ENCODE measurements around the gene ZNF648. TPM values are rescaled to one million over a fixed set of nuclear protein-coding genes. Genes with fewer than 3 reads are reported as not detected.
A peak's percentile ranks its signal among the peaks of the same experiment; 100 is the strongest.
"Not testable (repeated sequence)": the region's sequence is repeated elsewhere in the genome, so short reads cannot be mapped to it uniquely, and the experiment has no call there.

ZNF648 gene
- polyA plus RNA-seq, 6 donors from 2014 or later: not detected

DNA sequence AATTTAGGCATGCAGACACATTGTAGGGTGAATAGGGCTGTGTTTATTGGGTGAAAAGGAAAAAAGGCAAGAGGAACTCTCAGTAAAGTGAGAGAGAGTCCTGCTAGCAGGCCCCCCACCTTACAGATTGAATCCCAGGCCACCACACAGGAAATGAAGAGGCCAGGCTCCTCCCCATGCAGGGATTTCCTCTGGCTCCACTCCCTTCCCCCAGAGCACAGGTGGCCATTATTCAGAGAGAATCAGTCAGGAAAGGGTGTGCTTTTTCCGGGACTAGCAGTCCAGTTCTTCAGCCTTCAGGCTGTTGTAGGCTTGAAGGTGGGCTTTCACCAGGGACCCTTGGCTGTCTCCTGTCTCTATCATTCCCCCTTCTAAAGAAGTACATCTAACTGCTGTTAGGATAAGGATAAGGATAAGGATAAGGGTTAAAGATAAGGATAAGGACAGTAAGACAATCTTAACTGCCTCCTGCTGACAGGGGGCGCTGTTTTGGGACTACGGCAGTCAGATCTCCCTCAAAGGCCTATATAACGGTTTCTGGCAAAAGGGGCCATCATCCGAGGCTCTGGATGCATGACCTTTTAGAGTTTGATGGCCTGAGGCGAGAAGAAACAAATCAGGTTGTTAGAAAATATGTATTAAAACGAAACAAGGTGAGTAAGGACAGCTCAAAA lies 26.3 kb downstream of the ZNF648 start:
- ATAC-seq (ENCODE audit: low read depth in 2 of 2): no peak
- H3K27ac Mint-ChIP-seq: peak overlapping the region in 1 of 6 donors; percentile 79

DNA sequence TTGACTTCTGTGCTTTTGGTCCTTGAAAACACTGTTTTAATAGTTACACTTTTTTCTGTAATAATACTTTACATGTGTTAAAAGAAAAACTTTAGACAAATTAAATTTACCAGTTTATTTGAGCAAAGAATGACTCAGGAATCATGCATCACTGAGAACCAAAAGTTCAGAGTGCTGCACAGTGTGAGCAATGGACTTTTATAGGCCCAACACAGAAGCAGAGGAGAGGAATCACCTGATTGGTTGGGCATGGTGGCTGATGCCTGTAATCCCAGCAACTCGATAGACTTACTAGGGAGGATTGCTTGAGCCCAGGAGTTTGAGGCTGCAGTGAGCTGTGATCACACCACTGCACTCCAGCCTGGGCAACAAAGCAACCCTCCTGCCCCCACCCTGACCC lies 29.3 kb downstream of the ZNF648 start:
- H3K4me1 Mint-ChIP-seq: peaks cover 11 to 22% (median 12%) of the 10 kb centered on the region in 3 donors
- H3K4me3 Mint-ChIP-seq: peak overlapping the region in 1 of 8 donors; percentile 61
- H3K9me3 Mint-ChIP-seq: peaks cover 0 to 12% (median 3%) of the 10 kb centered on the region in 7 donors
- peaks cover 0 to 13% of the 10 kb centered on the region in 2 donors for H3K36me3 Mint-ChIP-seq
- H3K27me3 Mint-ChIP-seq: peaks cover 0 to 17% (median 17%) of the 10 kb centered on the region in 3 donors
- H3K27ac Mint-ChIP-seq: no peak overlapping the region
- no peak for ATAC-seq (ENCODE audit: low read depth in 2 of 2)
- no peak for DNase-seq

More for the DNA sequence above, 26.3 kb downstream of the ZNF648 start:
- peaks cover 0 to 13% of the 10 kb centered on the region in 2 donors for H3K36me3 Mint-ChIP-seq
- H3K4me3 Mint-ChIP-seq: no peak overlapping the region
- H3K27me3 Mint-ChIP-seq: peaks cover 0 to 19% (median 17%) of the 10 kb centered on the region in 3 donors
- peaks cover 0 to 34% (median 15%) of the 10 kb centered on the region in 7 donors for H3K9me3 Mint-ChIP-seq
- DNase-seq: no peak
- peaks cover 0 to 9% (median 3%) of the 10 kb centered on the region in 3 donors for H3K4me1 Mint-ChIP-seq

DNA sequence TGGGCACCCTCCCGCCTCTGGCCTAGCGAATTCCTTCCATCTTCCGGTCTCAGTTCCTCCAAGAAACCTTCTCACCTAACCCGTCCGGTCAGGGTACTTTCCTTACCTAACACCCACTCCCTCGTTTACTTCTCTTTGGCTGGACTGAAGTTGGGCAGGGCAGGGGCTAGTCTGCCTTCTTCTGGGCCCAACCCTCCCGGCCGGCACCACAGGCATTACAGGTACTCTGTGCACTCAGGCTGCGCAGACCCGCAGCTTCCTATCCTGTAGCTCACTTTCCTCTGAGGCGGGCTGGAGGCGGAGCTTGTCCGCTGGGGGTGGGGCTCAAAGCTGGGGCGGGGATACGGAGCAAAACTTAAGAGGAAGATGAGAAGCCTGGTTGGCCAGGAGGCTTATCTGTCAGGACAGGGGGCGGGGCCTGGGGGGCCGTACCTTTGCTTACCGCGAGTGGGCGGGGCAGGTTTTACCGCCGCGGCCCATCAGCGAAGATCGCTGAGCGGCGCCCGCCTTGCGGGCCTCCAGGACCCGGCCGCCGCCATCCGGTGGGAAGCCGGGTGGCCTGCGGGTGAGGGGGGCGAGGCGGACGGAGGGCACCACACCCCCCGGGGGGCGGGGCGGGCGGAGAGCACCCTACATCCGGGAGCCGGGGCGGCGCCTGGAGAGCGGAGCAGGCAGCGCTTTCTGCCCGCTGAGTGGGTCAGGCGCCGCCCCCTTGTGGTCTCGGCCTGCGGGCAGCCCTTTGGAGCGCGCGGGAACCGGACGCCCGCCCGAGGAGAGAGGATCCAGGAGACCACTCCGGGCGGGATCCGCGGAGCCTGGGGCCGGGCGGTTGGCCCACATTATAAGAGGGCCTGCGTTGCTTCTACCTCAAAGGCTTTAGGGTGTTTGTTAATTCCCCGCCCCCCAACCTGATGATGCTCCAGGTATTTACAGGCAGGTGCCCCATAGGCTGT lies 31.9 kb downstream of the ZNF648 start:
- Mint-ChIP-seq H3K4me1 (peaks cover 11 to 22% (median 12%) of the 10 kb centered on the region in 3 donors), H3K27ac (peak overlapping the region; percentile 46 to 95 (median 82)), H3K4me3 (peak overlapping the region; percentile 88 to 99 (median 96)), H3K9me3 (no peaks in the 10 kb centered on the region), H3K27me3 (no peaks in the 10 kb centered on the region), H3K36me3 (no peaks in the 10 kb centered on the region)
- ATAC-seq (ENCODE audit: low read depth in 2 of 2) (peak; percentile 86 to 87), DNase-seq (peak; percentile 97)

DNA sequence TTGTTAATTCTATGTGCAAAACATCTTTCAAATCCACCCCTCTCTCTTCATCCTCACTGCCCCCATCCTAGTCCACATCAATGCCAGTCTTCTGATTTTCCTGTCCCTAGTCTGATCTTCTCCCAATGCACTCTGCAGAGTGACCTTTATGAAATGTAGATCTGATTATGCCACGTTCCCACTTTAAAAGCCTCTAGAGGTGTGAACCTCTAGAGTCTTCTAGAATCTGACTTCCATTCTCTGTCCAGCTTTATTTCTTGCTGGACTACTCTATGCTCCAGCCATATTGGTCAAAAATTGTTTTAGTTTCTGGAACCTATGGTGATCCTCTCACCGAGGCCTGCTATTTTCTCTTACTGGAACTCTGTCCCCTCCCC lies 32.5 kb downstream of the ZNF648 start:
- no peaks in the 10 kb centered on the region for H3K9me3 Mint-ChIP-seq
- peak overlapping the region in 4 of 6 donors; percentile 81 to 95 (median 88) for H3K27ac Mint-ChIP-seq
- ATAC-seq (ENCODE audit: low read depth in 2 of 2): no peak
- no peaks in the 10 kb centered on the region for H3K27me3 Mint-ChIP-seq
- H3K36me3 Mint-ChIP-seq: no peaks in the 10 kb centered on the region
- peak overlapping the region; percentile 88 to 99 (median 96) for H3K4me3 Mint-ChIP-seq
- no peak for DNase-seq
- H3K4me1 Mint-ChIP-seq: peaks cover 11 to 22% (median 12%) of the 10 kb centered on the region in 3 donors

DNA sequence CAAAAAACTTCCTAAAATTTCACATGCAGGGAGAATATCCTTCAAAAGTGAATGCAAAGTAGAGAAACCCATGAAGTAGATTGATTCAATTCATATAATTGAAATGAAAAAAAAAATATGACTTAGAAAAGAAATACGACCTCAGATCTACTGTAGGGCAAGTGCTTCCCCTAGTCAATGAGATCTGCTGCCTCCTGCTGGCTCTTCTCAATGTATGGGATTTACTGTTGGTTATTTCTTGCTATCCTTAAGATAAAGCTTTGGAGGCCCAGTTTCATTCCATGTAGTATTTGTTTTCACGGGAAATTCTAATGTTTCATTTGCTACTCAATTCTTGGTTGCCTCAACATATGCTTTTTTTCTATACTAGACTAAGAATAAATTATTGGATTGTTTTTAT lies 46.2 kb downstream of the ZNF648 start:
- Mint-ChIP-seq H3K27ac (no peak overlapping the region), H3K27me3 (peaks cover 0 to 7% (median 4%) of the 10 kb centered on the region in 3 donors), H3K4me3 (no peak overlapping the region), H3K9me3 (peaks cover 4 to 44% (median 16%) of the 10 kb centered on the region in 7 donors), H3K4me1 (no peaks in the 10 kb centered on the region), H3K36me3 (no peaks in the 10 kb centered on the region)
- no peak for ATAC-seq (ENCODE audit: low read depth in 2 of 2)
- no peak for DNase-seq

DNA sequence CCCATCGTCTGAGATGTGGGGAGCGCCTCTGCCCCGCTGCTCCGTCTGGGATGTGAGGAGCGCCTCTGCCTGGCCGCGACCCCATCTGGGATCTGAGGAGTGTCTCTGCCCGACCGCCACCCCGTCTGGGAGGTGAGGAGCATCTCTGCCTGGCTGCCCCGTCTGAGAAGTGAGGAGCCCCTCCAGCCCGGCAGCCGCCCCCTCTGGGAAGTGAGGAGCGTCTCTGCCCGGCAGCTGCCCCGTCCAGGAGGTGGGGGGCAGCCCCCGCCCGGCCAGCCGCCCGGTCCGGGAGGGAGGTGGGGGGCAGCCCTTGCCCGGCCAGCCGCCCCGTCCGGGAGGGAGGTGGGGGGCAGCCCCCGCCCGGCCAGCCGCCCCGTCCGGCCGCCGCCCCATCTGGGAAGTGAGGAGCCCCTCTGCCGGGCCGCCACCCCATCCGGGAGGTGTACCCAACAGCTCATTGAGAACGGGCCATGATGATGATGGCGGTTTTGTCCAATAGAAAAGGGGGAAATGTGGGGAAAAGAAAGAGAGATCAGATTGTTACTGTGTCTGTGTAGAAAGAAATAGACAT lies 50.6 kb downstream of the ZNF648 start:
- Mint-ChIP-seq H3K9me3 (peaks cover 17 to 72% (median 34%) of the 10 kb centered on the region in 7 donors), H3K27me3 (peaks cover 7 to 15% (median 12%) of the 10 kb centered on the region in 3 donors), H3K36me3 (peaks cover 7 to 15% of the 10 kb centered on the region in 2 donors)
- not testable (repeated sequence) for DNase-seq; H3K4me3 Mint-ChIP-seq; H3K27ac Mint-ChIP-seq; ATAC-seq (ENCODE audit: low read depth in 2 of 2); H3K4me1 Mint-ChIP-seq

DNA sequence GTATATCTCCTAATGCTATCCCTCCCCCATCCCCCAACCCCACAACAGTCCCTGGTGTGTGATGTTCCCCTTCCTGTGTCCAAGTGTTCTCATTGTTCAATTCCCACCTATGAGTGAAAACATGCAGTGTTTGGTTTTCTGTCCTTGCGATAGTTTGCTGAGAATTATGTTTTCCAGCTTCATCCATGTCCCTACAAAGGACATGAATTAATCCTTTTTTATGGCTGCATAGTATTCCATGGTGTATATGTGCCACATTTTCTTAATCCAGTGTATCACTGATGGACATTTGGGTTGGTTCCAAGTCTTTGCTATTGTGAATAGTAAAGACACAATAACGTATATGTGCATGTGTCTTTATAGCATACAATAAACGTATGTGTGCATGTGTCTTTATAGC lies 56.1 kb downstream of the ZNF648 start:
- not testable (repeated sequence) for H3K27ac Mint-ChIP-seq
- H3K9me3 Mint-ChIP-seq: peaks cover 12 to 51% (median 29%) of the 10 kb centered on the region in 7 donors

DNA sequence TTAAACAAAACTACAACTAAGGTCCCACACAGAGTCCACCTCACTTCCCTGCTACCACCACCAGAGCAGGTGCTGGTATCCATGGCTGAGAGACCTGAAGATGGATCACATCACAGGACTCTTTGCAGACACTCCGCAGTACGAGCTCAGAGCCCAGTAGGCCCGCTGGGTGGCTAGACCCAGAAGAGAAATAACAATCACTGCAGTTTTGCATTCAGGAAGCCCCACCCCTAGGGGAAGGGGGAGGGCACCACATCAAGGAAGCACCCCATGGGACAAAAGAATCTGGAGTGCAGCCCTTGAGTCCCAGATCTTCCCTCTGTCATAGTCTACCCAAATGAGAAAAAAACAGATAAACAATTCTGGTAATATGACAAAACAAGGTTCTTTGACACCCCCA lies 56.9 kb downstream of the ZNF648 start:
- Mint-ChIP-seq H3K36me3 (peaks cover 8 to 30% of the 10 kb centered on the region in 2 donors), H3K4me3 (no peak overlapping the region), H3K4me1 (no peaks in the 10 kb centered on the region), H3K27ac (no peak overlapping the region), H3K27me3 (peaks cover 5 to 42% (median 27%) of the 10 kb centered on the region in 3 donors), H3K9me3 (peaks cover 12 to 46% (median 23%) of the 10 kb centered on the region in 7 donors)
- DNase-seq (no peak), ATAC-seq (ENCODE audit: low read depth in 2 of 2) (no peak)

More for the DNA sequence above, 56.1 kb downstream of the ZNF648 start:
- H3K27me3 Mint-ChIP-seq: peaks cover 5 to 37% (median 27%) of the 10 kb centered on the region in 3 donors
- H3K36me3 Mint-ChIP-seq: peaks cover 8 to 30% of the 10 kb centered on the region in 2 donors
- ATAC-seq (ENCODE audit: low read depth in 2 of 2); H3K4me1 Mint-ChIP-seq; H3K4me3 Mint-ChIP-seq; DNase-seq: not testable (repeated sequence)

Measured in naive B cell (primary cell).